Stomach (tissue), 4 donors: ENCODE measurements around the gene RNASEH2C.

ENCODE experiments used
- POLR2AphosphoS5 ChIP-seq, 3 donors: sonication (generic); formaldehyde crosslinking; IDR thresholded peaks; one replicate each; pipeline ENCODE4 v1.6.1; 2016; ENCODE audit warnings: antibody characterized with exemption in 3 of 3
- TF ChIP-seq, protein P1 (sequence below), 7 experiments: fragments of 450-650 bp in 4 of 7; fragments of 200-600 bp in 3 of 7; sonication (generic) in 3 of 7; IDR thresholded peaks; one replicate each; pipeline ENCODE4 v1.5.1; 2016 to 2019; ENCODE audit warnings: antibody characterized with exemption in 7 of 7, control low read depth in 2 of 7, mild to moderate bottlenecking in 1 of 7

DNA sequence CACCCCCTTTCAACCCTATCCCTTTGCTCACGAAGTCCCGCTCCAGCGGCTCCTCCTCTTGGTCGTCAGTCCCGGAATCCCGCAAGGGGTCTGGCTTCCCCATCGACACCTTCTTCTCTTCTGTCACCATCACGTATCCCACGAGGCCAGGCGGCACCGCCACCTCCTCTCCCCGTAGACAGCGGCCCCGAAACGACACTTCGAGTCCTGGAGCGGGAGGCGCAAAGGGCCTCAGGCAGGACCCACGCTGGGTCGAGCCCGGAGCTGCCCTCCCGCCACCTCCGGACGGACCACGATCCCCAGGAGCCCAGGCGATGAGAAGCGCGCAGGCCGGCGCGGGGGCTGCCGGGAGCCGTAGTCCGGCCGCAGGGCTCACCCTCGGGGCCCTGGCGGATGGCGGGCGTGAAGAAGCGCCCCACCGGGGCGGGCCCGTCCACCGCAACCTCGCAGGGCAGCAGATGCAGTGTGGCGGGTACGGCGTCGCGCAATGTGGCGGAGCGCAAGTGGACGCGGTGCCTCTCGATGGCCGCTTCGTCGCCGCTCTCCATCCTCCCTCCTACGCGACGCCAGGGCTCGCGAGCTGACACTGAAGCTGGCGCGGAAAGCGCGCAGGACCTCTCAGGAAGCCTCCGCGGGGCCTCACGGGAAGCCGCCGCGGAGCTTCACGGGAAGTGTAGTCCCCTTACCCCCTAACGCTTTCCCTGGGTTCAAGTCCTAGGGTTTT lies at the start of gene RNASEH2C:
- peak; percentile 84 to 97 (median 94) for TF ChIP-seq POLR2AphosphoS5 (IDR thresholded peaks at IDR 0.05)
- TF ChIP-seq, protein P1, sequence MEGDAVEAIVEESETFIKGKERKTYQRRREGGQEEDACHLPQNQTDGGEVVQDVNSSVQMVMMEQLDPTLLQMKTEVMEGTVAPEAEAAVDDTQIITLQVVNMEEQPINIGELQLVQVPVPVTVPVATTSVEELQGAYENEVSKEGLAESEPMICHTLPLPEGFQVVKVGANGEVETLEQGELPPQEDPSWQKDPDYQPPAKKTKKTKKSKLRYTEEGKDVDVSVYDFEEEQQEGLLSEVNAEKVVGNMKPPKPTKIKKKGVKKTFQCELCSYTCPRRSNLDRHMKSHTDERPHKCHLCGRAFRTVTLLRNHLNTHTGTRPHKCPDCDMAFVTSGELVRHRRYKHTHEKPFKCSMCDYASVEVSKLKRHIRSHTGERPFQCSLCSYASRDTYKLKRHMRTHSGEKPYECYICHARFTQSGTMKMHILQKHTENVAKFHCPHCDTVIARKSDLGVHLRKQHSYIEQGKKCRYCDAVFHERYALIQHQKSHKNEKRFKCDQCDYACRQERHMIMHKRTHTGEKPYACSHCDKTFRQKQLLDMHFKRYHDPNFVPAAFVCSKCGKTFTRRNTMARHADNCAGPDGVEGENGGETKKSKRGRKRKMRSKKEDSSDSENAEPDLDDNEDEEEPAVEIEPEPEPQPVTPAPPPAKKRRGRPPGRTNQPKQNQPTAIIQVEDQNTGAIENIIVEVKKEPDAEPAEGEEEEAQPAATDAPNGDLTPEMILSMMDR (IDR thresholded peaks at IDR 0.05): peak in 1 of 7 experiments; percentile 24
